COLO668 (cell line): Measurements from ENCODE around the gene SMIM45.

Experiments
- DNase-seq: peaks from one replicate; lab custom pipeline; 2025; ENCODE audit not compliant: unreplicated experiment; lab: John Stamatoyannopoulos, UW

SMIM45 gene

DNA sequence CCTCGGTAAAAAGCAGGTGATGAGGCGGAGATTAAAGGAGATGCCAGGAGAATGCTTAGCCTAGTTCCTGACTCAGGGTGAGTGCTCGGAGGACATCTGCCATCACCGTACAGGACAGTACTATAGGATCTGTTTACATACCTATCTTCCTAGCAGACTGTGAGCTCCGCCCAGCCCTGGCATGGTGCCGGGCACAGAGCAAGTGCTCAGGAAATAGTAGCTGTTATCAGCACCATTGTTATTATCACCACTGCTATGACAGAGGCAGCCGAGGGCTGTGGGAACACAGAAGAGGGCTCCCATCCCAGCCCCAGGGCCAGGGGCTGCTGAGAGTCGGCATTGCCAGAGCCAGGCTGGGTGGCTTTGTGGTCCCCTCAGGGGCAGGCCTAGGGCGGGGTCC, 16.7 kb downstream of the SMIM45 start:
- DNase-seq: peak; percentile 86

DNA sequence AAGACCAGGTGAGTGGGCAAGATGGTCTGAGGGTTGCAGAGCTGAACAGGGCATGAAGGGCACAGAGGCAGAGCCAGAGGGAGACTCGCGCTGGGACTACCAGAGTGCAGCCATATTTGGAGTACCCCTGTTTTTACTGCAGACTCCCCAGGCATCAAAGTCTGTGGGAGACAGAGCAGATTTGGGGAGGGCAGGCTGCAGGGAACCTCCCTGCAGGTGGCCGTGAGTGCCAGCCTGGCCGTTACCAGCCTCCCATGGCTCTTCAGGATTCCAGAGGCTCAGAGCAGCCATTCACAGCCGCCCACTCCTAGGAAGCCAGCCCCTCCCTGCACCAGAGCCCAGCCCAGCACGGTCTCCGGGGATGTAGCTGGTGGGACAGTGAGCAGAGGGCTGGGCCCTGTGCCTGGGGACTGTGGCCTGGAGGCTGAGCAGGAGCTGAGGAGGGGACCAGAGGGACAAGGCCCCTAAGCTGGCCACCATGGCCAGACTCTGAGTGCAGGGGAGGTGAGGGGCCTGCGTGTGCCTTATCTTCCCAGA, 17.2 kb downstream of the SMIM45 start, which contains the start of gene SEPTIN3:
TSS of gene SEPTIN3 (plus strand) at position 334 of the 537 bp plus-strand sequence. CDS start 2,050 bp downstream, outside the sequence.
- no peak for DNase-seq

DNA sequence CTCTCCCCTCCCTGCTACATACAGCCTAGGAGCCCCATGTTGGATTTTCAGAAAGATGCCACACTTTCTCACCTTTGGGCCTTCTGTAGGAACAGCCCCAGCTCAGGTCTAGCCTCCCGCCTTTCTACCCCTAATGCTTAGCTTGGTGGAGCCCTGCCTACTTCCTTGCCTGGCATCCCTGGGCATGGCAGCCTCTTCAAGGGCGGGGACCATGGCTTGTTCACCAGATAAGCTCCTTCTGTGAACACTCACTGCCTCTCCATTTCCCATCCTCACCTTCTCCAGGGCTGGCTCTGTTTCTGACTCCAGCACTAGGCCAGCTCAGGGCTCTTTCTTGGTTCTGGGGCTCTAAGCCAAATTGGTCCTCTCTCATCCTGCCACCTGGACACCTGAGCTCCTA, 18.7 kb downstream of the SMIM45 start:
- no peak for DNase-seq

- no peak for DNase-seq
Observed at GRCh38 chr22:41971431-41971830, 19.5 kb downstream of the SMIM45 start.

DNA sequence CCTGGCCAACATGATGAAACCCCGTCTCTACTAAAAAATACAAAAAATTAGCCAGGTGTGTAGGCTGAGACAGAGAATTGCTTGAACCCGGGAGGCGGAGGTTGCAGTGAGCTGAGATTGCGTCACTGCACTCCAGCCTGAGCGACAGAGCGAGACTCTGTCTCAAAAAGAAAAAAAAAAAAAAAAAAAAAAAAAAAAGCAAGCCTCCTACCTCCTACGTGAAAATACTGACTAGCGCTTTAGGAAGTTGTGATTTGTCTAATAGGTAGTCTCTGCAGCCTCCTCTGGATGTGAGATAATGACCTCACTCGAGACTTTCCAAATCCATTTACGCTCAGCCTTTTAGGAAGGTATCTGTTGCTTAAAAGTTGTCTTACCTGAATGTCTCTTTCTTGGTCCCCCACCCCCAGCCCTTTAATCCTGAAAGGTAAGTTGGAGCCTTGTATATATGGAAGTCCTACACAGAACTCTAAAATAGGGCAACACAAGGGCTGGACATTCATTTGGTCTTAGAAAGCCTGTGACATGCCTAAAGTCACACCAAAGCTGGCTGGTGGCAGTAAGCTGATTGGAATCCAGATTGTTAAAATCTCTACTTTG, 22.8 kb downstream of the SMIM45 start:
- no peak for DNase-seq

GRCh38 chr22:41975299-41976069, 23.5 kb downstream of the SMIM45 start:
- DNase-seq: no peak

GRCh38 chr22:41976070-41976901, 24.3 kb downstream of the SMIM45 start:
- DNase-seq: peak; percentile 77

- DNase-seq: peak; percentile 69
Observed at GRCh38 chr22:41976961-41977566, 25.1 kb downstream of the SMIM45 start.

DNA sequence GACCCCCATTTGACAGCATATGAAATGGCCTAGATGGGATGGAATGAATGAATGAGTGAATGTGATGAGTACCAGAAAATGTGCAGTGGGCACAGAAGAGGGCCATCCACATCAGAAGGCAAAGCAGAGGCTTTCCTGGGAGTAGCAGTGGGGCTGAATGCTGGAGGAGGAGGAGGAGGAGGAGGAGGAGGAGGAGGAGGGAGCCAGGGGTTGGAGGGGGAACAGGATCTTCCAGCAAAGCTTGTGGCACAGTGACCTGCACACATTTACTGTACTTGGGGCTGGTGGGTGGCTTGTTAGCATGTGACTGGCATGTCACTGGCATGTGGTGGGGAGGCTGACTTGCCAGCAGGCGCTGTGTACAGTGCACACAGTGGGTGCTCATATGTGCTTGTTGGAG, 26.8 kb downstream of the SMIM45 start:
- DNase-seq: no peak

DNA sequence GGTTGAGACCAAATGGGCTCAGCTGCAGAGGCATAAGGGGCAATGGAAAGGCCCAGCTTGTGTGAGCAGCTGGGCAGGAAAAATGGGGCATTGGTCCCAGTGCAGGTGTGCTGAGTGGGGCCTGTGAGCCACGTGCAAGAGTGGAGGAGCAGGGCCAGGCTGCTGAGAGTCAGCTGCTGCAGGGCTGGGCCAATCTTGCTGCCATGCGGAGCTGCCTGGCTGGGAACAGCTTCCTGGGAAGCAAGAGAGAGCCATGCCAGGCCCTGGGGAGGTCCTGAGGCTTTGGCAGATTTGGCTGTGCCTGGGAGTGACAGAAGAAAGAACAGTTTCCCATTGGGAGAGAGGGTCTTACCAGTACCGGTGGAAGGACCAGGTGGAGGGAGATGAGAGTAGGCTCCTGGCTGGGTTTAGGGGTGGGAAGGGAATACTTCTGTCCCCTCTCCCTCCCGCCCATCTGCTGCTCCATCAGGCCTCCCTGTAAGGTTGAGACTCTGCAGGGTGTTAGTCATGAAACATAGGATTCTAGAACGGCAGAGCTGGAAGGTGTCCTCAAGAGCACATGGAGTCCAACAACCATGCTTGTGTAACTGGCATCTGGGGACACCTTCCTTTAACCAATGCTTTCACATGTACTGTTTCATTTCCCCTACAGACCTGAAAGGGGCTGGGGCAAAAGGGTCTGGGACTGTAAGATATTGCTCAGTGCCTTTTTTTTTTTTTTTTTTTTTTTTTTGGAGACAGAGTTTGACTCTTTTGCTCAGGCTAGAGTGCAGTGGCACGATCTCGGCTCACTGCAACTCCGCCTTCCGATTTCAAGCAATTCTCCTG, 27.7 kb downstream of the SMIM45 start:
- DNase-seq: peak; percentile 13

DNA sequence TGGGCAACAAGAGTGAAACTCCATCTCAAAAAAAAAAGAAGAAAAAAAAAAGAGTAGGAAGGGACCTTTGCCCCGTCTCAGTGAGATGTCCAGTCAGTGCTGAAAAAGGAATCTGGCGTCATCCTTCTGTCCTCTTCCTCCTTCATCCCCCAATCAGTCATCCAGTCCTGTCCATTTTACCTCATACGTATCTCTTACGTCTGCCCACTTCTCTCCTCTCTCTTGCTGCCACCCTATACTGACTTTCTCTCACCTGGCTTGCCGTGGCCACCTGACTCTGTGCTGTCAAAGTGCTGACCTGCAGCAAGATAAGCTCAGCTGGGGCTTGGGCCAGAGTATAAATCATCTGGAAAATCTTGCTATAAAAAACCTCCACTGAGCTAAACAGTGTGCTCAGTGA, 30.9 kb downstream of the SMIM45 start:
- no peak for DNase-seq

GRCh38 chr22:41983513-41984405, 31.8 kb downstream of the SMIM45 start:
- DNase-seq: no peak

GRCh38 chr22:41987276-41987675, 35.3 kb downstream of the SMIM45 start:
- no peak for DNase-seq

- no peak for DNase-seq
Observed at GRCh38 chr22:41989246-41989645, 37.3 kb downstream of the SMIM45 start.

- no peak for DNase-seq
Observed at GRCh38 chr22:41991111-41991510, 39.2 kb downstream of the SMIM45 start.

DNA sequence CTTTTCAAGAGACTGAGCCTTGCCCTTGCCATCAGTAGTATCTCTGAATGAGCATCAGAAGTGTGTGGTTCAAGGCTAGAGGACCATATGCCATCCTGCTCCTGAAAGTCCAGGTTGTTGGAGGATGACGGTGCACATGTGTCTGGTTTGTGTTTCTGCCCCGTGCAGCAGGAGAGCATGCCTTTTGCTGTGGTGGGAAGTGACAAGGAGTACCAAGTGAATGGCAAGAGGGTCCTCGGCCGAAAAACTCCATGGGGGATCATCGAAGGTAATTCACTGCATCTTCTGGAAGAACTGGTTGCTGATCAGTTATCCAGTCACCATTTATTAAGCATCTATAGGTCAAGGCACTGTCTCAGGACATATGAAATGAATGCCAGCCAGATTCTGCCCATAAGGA, 40.5 kb downstream of the SMIM45 start:
- no peak for DNase-seq

DNA sequence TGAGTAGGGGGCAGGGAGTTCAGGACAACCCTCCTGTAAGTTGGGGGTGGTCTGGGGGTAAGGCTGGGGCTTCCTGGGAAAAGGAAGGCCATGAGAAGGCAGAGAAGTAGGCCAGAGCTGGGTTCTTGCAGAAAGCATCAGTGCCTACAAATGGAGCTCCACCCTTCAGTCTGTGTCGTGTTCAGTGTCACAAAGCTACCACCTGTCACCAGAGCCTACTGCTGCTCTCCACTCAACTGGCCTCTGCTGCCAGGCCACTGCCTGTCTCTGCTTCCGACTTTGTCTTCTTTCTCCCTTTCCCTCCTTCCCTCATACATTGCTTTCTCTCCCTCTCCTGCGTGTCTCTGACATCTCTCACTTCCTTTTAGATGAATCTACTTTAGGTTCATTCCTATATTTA, 43.3 kb downstream of the SMIM45 start:
- no peak for DNase-seq

GRCh38 chr22:41996826-41997225, 44.9 kb downstream of the SMIM45 start:
- no peak for DNase-seq
